HUES64 (cell line): ENCODE data around the gene CACNA2D1.

Source experiments
- H3K27ac ChIP-seq: 2 replicates; pipeline ENCODE4 v1.7.0; 2013; ENCODE audit warnings: low read depth, low read length, inconsistent platforms
- H3K27me3 ChIP-seq: 2 replicates; pipeline ENCODE4 v1.6.1; 2013; ENCODE audit warnings: mild to moderate bottlenecking, low read length; ENCODE audit not compliant: insufficient read depth
- H3K36me3 ChIP-seq: 2 replicates; pipeline ENCODE4 v1.6.1; 2013; ENCODE audit warnings: mild to moderate bottlenecking, low read length; ENCODE audit not compliant: insufficient read depth
- H3K4me1 ChIP-seq: 2 replicates; pipeline ENCODE4 v1.6.1; 2013; ENCODE audit warnings: mild to moderate bottlenecking, low read length, moderate library complexity; ENCODE audit not compliant: insufficient read depth
- H3K4me3 ChIP-seq: 2 replicates; pipeline ENCODE4 v1.5.1; 2013; ENCODE audit warnings: mild to moderate bottlenecking, low read length, moderate library complexity
- H3K9ac ChIP-seq: 2 replicates; pipeline ENCODE4 v1.6.1; 2013; ENCODE audit warnings: mild to moderate bottlenecking, low read depth, low read length
- H3K9me3 ChIP-seq: 2 replicates; pipeline ENCODE4 v1.6.1; 2013; ENCODE audit warnings: low read depth, low read length; ENCODE audit not compliant: insufficient read depth
- WGBS: fragments of 150-250, 120-280 bp; methylation state at CpG from one replicate; pipeline ENCODE4 v1.1.7; 2013; ENCODE audit warnings: missing lambda C conversion rate; 5-methylcytosine and 5-hydroxymethylcytosine counted together

The CACNA2D1 gene

DNA sequence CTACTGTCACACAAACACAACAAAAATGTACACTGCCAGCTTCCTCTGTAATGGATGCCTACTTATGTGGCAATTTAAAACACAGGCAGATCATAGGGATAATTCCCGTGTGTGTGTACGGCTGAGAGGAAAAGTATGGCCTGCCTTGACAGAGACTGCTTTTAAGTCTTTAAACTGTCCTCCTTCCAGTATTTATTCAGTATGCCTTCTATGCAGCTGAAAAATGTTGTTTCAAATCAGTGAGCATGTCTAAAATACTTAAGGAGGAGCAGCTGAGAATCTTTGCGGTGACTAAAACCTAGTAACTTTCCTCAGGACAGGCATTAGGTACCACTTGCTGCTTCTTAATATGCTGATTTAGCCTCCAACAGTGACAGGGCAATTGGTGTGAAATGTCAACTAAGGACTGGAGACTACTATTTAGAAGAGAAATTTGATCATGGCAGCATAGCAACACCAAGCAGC is 126.3 kb downstream of the CACNA2D1 start:
- 79% methylated on average over 3 of the region's 3 CpGs for WGBS
- Histone ChIP-seq H3K36me3 (no peaks in the 10 kb centered on the region), H3K27ac (no peak overlapping the region), H3K27me3 (no peaks in the 10 kb centered on the region), H3K9me3 (no peaks in the 10 kb centered on the region), H3K4me3 (no peak overlapping the region), H3K9ac (no peak overlapping the region), H3K4me1 (peaks cover 45% of the 10 kb centered on the region)

DNA sequence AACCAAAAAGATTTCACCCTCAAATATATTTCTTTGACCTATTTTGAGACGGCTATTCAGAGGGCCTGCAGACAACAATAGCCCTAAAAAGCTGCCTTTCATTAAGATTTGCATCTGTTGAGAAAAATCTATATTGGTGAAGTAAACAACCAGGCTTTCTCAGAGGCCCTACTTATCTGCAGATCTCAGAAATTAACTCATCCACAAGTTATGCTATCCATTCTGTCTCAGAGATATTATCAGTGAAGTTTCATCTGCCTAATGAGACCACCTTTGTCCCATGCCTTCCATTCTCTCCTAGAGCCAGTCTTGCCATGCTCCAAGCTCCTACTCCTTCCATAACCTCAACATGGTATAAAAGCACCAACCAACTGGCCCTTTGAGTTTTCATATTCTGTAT is 130.3 kb downstream of the CACNA2D1 start:
- Histone ChIP-seq H3K4me3 (no peak overlapping the region), H3K27ac (peak overlapping the region; percentile 76)

DNA sequence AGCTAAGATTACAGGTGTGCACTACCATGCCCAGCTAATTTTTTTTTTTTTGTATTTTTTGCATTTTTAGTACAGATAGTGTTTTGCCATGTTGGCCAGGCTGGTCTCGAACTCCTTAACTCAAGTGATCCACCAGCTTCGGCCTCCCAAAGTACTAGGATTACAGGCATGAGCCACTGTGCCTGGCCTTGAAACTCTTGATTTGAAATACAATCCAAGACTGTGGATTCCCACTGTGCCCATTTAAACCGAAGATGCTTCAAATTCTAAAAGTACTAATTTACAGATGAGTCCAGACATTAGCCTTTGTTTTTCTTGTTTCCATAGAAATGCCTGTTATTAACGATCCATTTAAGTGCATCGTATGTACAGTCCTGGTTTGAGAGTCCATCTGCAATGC is 130.9 kb downstream of the CACNA2D1 start:
- no peaks in the 10 kb centered on the region for H3K27me3 ChIP-seq
- WGBS, result 83% methylated on average over 5 of the region's 5 CpGs
- peaks cover 37% of the 10 kb centered on the region for H3K4me1 ChIP-seq
- peaks cover 3% of the 10 kb centered on the region; the same call in 1 of the 2 replicates for H3K36me3 ChIP-seq
- peak overlapping the region; percentile 76 for H3K27ac ChIP-seq
- peaks cover 7% of the 10 kb centered on the region; the same call in 1 of the 2 replicates for H3K9me3 ChIP-seq
- H3K4me3 ChIP-seq, result no peak overlapping the region
- H3K9ac ChIP-seq, result no peak overlapping the region

More for the DNA sequence above, 130.3 kb downstream of the CACNA2D1 start:
- Histone ChIP-seq H3K4me1 (peaks cover 41% of the 10 kb centered on the region), H3K27me3 (no peaks in the 10 kb centered on the region), H3K36me3 (peaks cover 3% of the 10 kb centered on the region; the same call in 1 of the 2 replicates), H3K9ac (no peak overlapping the region), H3K9me3 (peaks cover 7% of the 10 kb centered on the region; the same call in 1 of the 2 replicates)
- no CpG with 5 or more reads among the region's 1 CpG for WGBS

DNA sequence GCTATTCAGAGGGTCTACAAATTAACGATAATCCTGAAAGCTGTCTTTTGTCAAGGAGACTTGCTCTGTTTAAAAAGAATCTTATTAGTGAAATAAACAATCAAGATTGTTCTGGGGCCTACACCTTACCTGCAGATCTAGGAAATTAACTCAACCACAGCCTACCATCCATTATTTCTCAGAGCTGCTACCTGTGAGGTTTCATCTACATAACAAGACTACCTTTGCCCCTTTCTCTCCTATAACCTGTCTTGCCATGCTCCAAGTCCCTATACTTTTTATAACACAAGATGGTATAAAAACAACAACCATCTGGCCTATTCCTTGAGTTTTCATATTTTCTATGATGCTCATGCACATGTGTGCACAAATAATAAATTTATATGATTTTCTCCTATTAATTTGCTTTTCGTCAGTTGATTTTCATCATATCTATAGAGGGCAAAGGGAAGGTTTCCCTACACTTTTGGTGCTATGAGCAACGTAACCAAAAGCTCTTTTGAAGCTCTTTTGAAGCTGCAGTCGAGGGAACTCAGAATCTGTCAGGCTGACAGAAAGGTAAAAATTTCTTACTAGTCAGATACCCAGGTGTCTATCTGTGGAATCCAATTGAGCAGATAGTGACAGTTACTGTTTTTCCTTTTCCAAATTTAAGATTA is 138.1 kb downstream of the CACNA2D1 start:
- Histone ChIP-seq H3K4me3 (no peak overlapping the region), H3K4me1 (peaks cover 27% of the 10 kb centered on the region), H3K36me3 (peaks cover 3% of the 10 kb centered on the region; the same call in 1 of the 2 replicates), H3K9ac (no peak overlapping the region), H3K27ac (peak overlapping the region; percentile 41; the same call in 1 of the 2 replicates), H3K27me3 (no peaks in the 10 kb centered on the region), H3K9me3 (peaks cover 7% of the 10 kb centered on the region; the same call in 1 of the 2 replicates)
- WGBS, result 91% methylated on average over 4 of the region's 4 CpGs

DNA sequence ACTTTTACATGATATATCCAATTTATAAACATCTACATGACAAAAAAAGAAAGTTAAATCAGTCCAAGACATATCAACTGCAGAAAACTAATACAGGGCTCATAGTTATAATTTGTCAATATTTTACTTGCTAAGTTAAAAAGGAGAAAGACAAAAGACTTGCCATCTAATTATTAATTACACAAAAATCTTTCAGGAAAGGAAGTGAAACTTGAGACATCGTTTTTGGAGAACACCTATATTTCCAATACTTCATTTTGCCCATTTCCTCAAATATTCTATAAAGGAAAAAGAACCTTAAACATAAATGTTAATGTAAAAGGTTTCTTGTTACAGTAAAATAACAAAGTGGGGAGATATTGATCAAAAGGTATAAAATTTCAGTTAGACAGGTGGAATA is 148.7 kb downstream of the CACNA2D1 start:
- H3K27me3 ChIP-seq, result no peaks in the 10 kb centered on the region
- H3K4me1 ChIP-seq, result peaks cover 9% of the 10 kb centered on the region
- H3K36me3 ChIP-seq, result no peaks in the 10 kb centered on the region
- WGBS, result no CpG with 5 or more reads among the region's 1 CpG
- H3K27ac ChIP-seq, result no peak overlapping the region
- peaks cover 4% of the 10 kb centered on the region; the same call in 1 of the 2 replicates for H3K9me3 ChIP-seq
- no peak overlapping the region for H3K9ac ChIP-seq
- H3K4me3 ChIP-seq, result no peak overlapping the region

DNA sequence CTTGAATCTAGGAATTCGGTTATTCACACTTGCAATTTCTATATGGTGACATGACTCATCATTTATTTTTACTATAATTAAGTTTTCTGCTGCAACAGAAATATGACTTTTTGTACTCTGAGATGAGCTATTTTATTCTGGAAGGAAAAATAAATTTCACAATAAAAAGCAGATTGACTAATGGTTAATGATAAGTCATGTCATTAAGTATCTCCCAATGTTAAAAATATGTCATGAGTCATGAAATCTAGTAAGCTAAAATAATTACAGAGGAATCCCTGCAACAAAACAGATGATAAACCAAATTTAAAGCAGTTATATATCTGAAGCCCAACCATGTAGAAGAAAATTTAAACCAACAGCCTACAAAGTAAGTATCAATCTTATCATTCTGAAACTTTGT is 149.2 kb downstream of the CACNA2D1 start:
- Histone ChIP-seq H3K9me3 (peaks cover 4% of the 10 kb centered on the region; the same call in 1 of the 2 replicates), H3K27me3 (no peaks in the 10 kb centered on the region), H3K27ac (no peak overlapping the region), H3K36me3 (no peaks in the 10 kb centered on the region), H3K9ac (no peak overlapping the region), H3K4me1 (peaks cover 10% of the 10 kb centered on the region), H3K4me3 (no peak overlapping the region)
- WGBS, result no CpG with 5 or more reads among the region's 1 CpG

DNA sequence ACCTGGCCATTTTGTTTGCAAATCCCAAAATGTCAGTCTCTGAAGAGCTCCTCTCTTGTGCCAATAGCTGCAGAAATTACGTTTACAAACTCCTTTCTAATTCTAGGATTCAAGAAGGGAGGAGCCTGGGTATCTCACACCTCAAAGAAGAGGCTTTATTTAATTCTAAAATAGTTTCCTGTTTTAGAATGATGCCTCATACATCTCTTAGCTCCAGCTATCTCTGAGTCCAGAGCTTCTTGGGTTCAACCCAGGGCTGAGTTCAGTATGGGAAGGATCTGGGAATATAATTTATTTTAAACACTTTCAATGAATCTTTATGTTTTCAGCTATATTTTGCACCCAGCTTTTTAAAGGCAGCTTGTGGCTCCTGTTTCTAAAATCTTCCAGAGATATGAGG is 150.1 kb downstream of the CACNA2D1 start:
- H3K27ac ChIP-seq, result no peak overlapping the region
- H3K4me1 ChIP-seq, result peaks cover 19% of the 10 kb centered on the region
- 100% methylated on average over 1 of the region's 1 CpG for WGBS
- H3K36me3 ChIP-seq, result no peaks in the 10 kb centered on the region
- H3K9me3 ChIP-seq, result peaks cover 4% of the 10 kb centered on the region; the same call in 1 of the 2 replicates
- H3K4me3 ChIP-seq, result no peak overlapping the region
- H3K9ac ChIP-seq, result no peak overlapping the region
- no peaks in the 10 kb centered on the region for H3K27me3 ChIP-seq

DNA sequence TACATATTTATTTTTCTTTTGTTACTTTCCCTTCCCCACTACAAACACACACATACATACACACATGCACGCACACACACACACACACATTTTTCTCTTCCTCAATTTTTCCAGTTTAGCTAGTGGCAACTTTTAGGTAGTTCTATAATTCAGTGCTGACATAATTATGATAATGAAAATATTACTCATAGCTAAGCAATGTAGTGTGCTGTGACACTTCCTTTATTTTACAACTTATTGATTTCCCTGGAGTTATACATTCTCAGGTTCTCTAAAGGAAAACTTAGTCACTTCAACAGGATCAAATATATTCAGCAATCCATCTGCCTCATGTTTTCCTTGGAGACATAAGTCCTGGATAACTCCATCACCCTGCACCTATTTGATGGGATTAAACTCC is 151.6 kb downstream of the CACNA2D1 start:
- no peak overlapping the region for H3K9ac ChIP-seq
- H3K27me3 ChIP-seq, result no peaks in the 10 kb centered on the region
- H3K27ac ChIP-seq, result no peak overlapping the region
- no peak overlapping the region for H3K4me3 ChIP-seq
- no peaks in the 10 kb centered on the region for H3K36me3 ChIP-seq
- peaks cover 4% of the 10 kb centered on the region; the same call in 1 of the 2 replicates for H3K9me3 ChIP-seq
- WGBS, result 100% methylated on average over 1 of the region's 1 CpG
- H3K4me1 ChIP-seq, result peaks cover 27% of the 10 kb centered on the region

DNA sequence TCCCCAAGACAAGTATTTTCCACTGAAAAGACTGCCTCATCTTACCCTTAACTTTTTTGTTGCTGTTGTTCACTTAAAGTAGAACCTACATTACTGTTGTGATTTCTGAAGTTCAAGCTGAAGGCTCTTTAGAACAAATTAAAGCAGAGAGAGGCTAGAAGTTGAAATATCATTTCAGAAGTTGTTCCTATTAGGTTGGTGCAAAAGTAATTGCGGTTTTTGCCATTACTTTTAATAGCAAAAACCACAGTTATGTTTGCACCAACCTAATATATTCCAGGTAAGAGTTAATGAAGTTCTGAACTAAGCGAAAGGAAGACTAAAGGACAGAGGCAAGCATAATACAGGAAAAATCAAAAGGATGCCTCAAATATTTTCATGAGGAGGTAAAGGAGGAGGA is 153.7 kb downstream of the CACNA2D1 start:
- no peak overlapping the region for H3K9ac ChIP-seq
- H3K27ac ChIP-seq, result peak overlapping the region; percentile 27; the same call in 1 of the 2 replicates
- peaks cover 4% of the 10 kb centered on the region; the same call in 1 of the 2 replicates for H3K9me3 ChIP-seq
- no peaks in the 10 kb centered on the region for H3K27me3 ChIP-seq
- H3K36me3 ChIP-seq, result no peaks in the 10 kb centered on the region
- WGBS, result 84% methylated on average over 1 of the region's 2 CpGs
- peaks cover 43% of the 10 kb centered on the region for H3K4me1 ChIP-seq
- no peak overlapping the region for H3K4me3 ChIP-seq

DNA sequence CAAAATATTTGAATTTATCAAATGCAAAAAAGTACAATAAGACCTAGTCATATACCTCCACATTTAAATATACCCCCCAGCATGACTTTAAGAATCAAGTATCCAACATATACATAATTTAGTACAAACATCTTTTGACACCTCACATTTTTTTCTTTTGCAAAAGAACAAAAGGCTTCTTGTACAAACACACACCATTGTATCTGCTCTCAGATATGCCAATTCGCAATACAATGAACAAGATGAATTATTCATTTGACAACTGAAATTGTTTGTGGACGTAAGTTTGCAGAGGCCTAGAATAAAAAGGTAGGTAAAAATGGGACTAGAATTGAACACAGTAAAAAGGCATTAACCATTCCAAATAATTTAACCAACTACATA is 154.4 kb downstream of the CACNA2D1 start:
- Histone ChIP-seq H3K27ac (peak overlapping the region; percentile 34; the same call in 1 of the 2 replicates), H3K27me3 (no peaks in the 10 kb centered on the region), H3K36me3 (no peaks in the 10 kb centered on the region), H3K9me3 (peaks cover 4% of the 10 kb centered on the region; the same call in 1 of the 2 replicates), H3K4me3 (no peak overlapping the region; the same call in 1 of the 2 replicates), H3K4me1 (peaks cover 48% of the 10 kb centered on the region), H3K9ac (no peak overlapping the region)
- WGBS, result 94% methylated on average over 2 of the region's 2 CpGs

DNA sequence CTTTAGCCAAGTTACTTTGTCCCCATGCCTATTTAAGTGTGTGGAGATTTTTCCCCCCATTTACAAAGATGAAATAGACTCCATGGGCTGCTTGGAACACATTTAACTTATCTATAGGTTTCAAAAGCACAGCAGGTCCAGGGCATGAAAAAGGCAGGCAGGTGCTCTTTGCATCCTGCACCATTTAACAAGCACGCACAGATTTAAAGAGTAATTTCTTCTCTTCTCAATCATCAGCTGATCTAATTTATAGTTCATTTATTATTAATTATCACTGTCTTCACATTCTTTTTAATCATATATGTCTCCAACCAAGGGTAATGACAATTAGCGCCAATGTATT is 156.8 kb downstream of the CACNA2D1 start:
- WGBS, result 78% methylated on average over 2 of the region's 2 CpGs
- Histone ChIP-seq H3K9ac (no peak overlapping the region), H3K27ac (peak overlapping the region; percentile 55; the same call in 1 of the 2 replicates)

More for the DNA sequence above, 156.8 kb downstream of the CACNA2D1 start:
- peaks cover 48% of the 10 kb centered on the region for H3K4me1 ChIP-seq
- no peak overlapping the region for H3K4me3 ChIP-seq
- no peaks in the 10 kb centered on the region for H3K27me3 ChIP-seq
- H3K9me3 ChIP-seq, result no peaks in the 10 kb centered on the region
- no peaks in the 10 kb centered on the region for H3K36me3 ChIP-seq
